NCI-H2171 treated with DMSO at 0.1 percent for 48 hours (cell line): ENCODE results near the gene CEMIP.

Experiments
- DNase-seq: peaks from one replicate; lab custom pipeline; 2025; lab: John Stamatoyannopoulos, UW

The CEMIP gene

DNA sequence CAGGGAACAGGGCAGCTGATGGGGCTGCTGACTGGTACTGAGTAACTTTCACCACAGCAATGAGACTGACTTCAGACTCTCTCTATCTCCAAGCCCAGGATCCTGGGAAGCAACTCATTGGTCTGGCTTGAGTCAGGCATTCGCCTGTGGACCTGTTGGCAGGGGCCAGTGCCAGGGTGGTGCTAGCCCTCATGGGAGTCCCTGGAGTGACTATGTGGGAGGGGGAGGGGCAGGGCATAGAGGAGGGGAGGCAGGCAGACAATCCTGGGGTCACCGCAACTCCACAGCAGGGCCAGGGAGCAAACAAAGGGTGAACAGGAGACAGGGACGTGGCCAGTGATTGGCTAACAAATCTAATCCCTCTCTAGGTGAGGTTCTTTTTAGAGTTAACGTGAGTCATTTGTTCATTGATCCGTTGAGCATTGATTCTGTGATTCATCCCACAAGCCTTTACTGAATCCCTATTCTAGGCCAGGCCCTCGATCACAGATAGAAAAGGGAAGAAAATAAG lies 71.8 kb downstream of the CEMIP start:
- no peak for DNase-seq

DNA sequence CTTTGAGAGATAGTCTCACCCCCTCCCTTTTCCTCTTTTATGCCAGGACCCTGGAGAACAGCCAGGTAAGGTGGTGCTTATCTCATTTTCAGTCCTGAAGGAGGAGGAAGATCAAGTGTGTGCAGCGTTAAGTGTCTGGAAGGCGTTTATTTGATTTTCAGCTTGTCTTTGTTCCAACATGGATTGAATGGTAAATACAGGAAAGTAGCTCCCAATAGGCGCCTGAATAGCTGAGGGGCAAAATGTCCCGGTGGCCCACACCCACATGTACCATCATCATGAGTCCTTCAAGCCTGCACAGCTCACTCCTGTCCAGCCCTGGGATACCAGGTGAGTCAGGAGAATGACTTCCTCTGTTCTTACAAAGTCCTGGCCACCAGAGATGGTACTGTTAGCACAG lies 73.5 kb downstream of the CEMIP start:
- DNase-seq: no peak

DNA sequence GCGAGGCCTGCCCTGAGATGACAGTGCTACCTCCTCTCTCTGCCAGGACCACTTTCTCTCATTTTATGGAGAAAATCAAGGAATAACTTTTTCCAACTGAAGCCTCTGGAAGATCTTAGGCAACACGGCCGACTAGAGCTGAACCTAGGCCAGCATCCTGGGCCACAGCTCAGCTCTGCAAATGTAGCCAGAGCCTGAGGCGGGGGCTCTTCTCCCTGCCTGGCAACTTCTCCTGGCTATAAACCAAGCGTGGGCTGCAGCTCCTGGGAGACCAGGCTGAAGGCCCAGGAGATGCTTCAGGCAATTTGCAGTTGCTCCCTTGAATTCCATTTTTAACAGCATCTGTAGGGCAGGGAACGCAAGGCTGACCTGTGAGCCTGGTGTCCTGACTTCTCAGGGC lies 74.9 kb downstream of the CEMIP start:
- no peak for DNase-seq

DNA sequence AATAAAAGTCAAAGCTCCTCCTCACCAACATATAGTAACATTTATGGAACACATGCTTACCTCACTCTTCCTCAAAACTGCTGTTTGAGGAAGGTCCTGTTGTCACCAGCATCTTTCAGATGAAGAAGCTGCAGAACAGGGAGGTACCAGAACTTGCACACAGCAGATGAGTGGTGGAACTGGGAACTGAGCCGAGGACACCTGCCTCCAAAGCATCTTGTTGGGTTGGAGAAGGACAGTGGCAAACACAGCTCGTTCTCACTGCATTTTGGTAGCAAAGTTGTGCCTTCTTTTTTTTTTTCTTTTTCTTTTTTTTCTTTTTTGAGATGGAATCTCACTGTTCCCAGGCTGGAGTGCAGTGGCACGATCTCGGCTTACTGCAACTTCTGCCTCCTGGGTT lies 76.0 kb downstream of the CEMIP start:
- DNase-seq: no peak

DNA sequence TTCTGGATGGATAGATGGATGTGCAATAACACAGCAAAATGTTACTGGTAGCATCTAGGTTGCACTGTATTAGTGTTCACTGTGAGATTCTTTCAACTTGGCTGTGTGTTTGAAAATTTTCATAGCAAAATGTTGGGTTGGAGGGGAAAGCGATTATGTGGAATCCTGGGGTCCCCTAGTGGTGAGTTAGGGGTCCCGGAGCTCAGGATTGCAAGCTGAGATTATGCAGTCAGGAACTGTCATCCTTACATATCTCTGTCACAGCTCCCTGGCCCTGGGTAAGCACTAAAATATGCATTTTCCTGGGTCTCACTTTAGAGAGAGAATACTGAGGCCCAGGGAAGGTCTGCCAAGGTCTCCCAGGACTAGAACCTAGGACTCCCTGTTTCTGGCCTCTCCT lies 77.2 kb downstream of the CEMIP start:
- peak; percentile 47 for DNase-seq

DNA sequence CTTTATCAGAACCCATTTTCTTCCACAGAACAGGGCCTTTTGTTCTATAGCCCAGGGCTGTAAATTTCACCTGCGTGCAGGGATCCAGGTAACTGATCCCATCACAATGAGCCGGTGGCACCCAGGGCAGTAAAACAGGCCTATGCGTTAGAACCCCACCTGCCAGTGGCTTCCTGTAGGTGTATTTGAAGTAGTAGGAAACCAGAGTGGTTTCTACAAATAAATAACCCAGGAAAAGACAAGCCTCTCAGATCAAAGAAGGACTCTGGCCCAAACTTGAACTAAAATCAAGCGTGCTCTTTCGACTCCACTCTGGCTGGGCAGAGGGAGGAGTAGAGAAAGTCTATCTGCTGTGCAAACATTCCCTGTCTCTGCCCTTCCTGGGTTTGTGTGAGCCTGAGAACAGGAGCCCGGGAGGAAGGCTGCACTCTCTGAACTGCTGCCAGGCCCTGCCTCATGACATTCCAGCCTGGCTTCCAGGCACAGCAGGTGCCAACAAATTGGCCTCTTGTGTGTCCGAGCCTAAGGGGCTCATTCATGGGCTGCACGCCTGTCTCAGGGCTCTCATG lies 77.7 kb downstream of the CEMIP start:
- no peak for DNase-seq

DNA sequence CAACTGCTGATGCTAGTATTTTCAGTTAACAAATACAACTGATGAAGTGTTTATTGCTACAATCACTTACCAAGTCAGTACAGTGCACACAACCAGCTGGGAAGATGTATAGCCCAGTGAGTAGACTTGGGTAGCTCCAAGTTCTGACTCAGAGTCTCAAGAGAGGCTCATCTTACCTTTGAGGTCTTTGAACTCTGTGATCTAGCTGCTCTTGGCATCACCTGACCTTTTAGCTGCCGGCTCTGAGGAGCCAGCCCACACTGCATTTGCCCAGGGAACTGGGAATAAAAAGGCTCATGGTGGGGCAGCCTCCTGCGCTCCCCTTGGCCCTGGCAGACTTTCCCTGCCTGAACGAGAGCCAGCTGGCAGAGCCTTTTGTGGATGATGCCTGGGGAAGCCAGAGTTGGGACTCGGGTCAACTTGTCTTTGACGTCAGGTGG lies 82.6 kb downstream of the CEMIP start:
- DNase-seq: peak; percentile 21

DNA sequence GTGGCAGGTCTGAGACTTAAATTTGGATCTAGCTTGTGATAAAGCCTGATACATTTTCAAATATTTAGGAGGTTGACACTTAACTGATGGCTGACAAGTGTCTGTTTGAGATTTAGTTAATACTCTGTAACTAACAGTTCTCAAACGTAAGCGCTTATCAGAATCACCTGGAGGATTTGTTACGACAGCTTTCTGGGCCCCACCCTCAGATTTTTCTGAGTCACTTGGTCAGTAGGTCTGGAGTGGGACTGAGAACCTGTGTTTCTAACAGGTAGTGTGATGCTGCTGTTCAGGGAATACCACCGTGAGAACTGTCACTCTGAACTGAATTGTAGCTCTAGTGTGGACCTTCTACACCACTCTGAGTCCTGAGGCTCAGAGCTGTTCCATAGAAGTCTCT lies 85.5 kb downstream of the CEMIP start:
- DNase-seq: no peak

DNA sequence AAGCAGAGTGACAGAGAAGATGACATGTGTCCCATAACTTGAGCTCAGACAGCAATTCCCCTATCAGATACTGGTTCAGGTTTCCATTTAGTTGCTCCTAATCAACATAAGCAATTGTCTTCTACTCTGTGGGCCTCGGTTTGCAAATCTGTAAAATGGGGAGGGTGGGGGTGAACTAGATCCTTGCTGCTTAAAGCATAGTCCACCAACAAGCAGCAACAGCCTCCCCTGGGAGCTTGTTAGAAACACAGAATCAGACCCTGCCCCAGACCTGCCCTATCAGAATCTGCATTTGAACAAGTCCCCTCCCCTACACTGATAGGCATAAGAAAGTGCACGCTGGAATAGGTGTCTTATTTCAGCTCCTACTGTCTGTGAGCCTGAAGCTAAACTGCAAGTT lies 87.8 kb downstream of the CEMIP start:
- peak; percentile 11 for DNase-seq

DNA sequence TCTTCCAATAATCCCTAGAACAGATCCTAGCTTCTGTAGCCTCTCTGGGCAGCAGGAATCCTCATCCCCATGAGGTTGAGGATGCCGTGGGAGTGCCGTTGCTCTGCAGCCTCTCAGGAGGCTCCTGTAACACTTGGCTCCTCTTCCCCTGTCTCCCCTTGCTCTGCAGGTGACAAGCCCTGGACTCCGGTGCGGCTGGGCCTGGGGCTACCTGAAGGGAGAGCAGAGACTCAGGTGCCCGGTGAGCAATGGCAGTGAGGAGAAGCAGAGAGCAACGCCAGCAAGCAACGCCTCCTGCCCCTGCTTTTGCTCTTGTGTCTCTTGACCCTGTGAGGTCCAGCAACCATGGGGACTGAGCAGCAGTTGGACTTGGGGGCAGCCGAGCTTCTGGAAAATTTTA lies 91.2 kb downstream of the CEMIP start:
- no peak for DNase-seq

DNA sequence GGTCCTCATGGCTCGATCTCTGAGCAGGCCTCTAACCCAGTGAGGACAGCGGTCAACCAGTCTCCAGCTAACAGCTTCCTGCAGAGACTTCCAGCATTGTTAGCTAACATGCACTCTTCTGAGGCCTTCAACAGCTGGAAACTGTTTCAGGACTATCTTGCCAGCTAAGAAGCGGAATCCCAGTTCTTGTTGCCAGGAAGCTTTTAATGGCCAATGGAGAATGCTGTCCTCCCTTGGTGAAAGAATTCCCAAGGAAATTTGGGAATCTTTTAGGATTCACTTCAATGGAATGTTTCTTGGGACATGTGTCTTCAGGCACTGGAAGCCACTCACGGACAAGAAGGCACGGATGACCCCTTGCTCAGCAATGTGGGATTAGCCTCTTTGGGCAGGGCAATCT lies 91.7 kb downstream of the CEMIP start:
- no peak for DNase-seq

DNA sequence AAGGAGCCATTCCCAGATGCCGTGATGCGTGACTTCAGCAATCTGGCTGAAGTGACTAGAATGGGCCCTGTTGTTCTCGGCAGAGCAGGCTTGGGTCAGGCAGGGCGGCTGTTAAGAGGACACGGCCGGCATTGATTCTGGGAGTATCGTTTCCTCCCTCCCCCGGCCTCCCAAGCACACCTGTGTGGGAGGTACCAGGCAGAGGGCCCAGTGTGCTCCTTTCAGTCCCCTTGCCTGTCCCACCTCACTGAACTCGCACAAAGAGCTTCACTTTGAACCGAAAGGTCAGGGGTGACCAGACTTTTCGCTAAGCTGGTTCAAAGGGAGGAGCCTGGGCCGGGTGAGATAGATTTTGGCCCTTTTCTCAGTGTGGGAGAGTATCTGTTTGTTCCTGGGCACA lies 92.7 kb downstream of the CEMIP start:
- DNase-seq: no peak

DNA sequence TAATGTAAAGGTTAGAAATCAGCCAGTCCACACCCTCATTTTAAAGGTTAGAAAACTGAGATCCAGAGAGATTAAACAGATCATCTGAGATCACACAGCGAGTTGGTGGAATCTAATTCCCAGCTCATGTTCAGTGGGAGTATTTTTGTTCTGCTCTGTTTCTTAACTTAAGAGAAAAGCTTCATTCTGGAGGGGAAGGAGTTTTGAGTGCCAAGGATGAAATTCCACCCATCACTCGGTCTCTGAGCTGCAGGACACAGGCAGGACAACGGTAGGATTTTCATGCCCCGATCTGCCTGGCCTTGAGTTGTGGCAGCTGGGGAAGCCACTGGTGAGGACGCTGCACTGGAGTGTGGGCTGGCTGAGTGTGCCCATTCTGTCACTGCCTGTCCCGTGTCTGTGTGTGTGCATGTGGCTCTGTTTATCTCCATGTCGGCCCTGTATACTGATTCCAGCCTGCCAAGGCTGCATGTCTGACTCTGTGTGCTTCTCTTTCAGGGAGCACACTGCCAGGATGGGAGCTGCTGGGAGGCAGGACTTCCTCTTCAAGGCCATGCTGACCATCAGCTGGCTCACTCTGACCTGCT lies 94.3 kb downstream of the CEMIP start:
- no peak for DNase-seq

DNA sequence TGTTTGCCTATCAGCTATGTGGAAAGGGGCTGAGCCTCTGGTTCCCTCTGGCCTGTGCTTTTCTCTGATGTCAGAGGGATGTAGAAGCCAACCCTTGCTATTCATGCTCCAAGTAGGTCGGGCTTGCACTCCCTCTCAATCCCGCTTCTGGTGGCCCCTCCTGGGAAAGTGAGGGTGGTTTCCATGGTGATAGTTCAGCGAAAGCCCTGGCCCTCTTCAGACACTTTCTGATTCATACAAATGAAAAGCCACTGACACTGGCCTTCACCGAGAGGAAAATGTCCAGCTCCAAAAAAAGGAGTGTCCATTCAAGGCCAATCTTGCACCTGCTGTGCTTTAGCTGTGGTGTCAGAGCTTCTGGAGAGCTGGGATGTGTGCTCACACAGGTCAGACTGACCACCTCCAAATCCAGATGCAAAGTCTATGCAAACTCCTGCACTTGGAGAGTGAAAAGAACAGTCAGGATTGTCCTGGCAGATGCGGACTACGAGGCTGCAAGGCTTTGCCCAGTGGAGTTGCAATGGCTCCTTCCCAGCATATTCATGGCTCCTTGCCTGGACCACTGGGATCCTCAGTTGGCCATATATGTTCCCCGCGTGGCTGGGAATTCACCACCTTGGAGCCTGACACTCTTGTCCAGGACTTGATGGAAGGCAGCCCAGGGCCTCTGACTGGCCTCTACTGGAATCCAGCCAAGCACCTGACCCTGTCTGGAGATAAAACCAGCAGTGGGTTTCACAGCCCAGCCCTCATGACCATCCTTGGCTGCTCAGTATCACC lies 96.6 kb downstream of the CEMIP start:
- DNase-seq: no peak

DNA sequence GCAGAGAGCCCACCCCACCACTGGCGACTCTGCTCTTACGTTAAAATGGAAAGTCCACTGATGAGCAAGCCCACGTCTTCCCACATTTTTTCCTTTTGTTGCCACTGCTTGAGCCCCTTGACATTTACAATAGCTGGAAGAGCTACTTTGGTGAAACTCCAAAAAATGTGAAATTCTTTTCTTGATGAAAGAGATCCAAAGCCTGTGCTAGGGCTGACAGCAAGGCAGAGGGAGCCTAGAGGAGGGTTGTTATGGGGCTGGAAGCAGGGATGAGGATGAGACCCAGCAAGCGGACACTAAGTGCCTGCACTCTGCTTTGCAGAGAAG lies 97.1 kb downstream of the CEMIP start:
- DNase-seq: no peak

DNA sequence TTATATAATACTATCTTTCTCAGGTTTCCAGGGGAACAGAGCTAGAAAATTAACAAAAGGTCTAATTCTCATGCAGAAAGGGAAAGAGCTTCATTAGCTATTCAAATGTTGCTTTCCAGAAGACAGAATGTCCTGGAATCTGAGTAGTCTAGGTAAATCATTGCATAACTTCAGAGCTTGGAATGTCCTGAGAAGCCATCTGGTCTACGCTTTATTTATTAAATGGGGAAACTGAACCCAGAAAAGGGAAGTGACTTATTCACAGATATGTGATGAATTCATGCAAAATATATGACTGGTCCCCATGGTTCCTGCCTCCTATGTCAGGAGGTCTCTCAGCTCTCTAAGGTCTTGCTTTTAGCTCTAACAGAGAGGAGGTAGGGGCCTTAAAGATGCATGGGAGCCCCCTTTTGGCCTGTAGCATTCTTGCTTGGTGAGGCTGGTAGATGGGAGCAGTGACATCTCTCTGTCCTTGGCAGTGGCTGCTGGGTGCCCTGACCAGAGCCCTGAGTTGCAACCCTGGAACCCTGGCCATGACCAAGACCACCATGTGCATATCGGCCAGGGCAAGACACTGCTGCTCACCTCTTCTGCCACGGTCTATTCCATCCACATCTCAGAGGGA lies 99.2 kb downstream of the CEMIP start:
- no peak for DNase-seq

DNA sequence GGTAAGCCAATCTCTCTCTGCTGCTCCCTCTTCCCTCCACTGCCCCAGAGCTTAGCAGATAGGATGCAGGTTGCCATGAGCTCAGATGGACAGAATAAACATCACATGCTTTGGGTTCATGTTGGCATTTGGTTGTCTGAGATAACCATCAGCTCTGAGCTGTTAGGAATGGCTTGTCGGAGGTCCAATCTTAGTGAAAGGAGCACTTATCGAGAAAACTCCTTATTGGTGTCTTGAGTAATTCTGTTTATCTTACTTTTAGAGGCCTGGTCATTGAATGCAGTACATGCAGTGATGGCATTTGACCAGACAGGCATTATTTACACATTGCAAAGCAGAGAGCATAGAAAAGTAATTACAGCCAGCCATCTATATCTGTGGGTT lies 99.7 kb downstream of the CEMIP start:
- DNase-seq: no peak

DNA sequence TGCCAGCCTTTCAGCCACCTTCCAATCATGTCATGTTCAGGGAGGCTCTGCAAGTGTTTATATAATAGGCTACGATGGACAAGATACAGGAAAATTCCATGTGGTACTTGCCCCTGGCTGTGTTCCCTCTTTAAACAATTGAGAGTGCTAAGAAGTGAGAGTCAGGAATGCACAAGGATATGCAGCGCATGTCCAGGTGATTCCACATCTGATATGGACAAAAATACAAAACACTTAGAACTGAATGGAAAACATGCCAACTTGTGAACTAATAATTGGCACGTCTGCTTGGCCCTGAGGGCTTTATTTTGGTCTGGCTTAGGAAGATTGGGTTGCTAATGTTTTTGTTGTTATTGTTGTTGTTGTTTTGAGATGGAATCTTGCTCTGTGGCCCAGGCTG lies 100.9 kb downstream of the CEMIP start:
- no peak for DNase-seq

DNA sequence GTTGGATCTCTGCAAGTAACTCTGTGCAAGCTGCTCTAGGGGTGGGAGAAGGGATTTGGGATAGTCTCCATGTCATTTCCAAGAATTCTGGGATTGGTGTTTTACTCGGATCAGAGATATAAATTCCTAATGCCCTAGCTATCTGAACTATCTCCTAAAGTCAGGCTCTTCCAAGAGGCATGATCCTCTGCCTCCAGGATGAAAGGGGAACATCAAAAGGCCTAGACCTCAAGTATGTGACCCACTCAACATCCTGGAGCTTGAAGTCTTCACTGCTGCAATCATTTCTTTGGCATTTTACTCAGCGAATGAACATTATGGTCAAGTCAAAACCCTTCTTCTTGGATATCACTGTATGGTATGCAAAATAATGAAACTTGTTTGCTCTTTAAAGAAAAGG lies 104.5 kb downstream of the CEMIP start:
- no peak for DNase-seq

DNA sequence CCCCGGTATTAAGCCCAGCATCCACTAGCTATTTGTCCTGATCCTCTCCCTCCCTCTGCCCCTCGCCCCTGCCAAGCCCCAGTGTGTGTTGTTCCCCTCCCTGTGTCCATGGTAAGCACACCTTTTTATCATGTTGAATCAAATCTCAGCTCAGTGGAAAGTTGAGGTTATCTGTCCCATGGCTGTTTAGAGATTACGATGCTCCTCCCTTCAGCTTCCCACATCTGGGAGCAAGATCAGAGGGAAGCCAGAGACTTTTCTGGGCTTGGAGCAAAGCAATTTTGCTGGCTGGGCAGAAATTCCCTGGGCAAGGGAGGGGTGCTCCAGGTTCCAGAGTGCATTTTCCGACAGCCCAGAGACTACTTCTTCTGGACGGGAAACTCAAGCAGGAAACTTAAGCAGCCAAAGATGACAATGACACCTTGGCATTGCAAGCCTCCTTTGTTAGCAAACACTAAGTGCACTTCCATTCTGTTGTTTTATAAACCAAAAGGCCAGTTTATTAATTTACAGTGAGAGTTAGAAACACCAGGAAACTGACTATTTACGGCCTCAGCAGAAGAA lies 105.9 kb downstream of the CEMIP start:
- DNase-seq: no peak

DNA sequence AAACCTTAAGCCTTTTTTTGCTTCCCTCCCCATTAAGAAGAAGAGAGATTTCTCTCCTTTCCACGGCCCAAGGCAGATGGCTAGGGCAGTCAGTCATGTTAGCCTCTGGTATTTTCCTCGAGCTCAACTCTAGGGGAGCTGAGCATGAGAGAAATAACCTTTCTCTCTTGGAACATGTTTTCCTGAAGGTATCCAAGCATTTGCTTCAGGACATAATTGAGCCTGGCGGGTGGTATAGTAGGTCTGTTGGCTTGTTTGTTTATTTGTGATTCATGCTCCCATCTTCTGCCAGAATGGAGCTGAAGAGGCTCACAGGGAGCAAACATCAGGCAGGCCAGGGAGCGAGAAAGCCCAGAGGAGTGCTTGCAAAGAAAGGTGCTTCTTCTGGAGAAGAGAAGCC lies 108.0 kb downstream of the CEMIP start:
- DNase-seq: peak; percentile 39

DNA sequence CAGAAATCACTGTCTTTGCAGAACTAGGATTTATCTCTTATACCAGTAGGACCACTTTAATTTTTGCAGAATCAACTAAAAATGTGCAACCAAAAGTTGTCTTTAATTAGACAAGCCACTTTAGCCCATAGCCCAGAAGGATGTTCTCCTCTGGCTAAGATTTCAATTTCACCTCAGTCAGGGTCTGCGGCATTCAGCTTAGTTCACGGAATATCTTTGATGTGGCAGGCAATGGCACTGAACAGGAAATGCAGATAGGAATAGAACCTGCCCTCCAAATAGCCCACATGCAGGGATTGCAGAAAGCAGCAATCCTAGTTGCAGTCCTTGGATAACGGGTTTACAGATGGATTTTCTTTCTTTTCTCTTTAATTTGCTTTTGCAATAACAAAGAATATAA lies 109.7 kb downstream of the CEMIP start:
- no peak for DNase-seq
